PC-3 (cell line): ENCODE data around the gene CSF2. TPM values are rescaled to one million over a fixed set of nuclear protein-coding genes. Genes with fewer than 3 reads are reported as not detected.

Source experiments
- ATAC-seq: fragments of 200-7000 bp; cut with Tn5 transposase; 2 replicates; pipeline ENCODE4 v1.9.1; 2020; ENCODE audit warnings: mild to moderate bottlenecking, moderate library complexity
- BruUV-seq: library from RNA; stranded (reverse); fragments of 400-500 nt; replicated peaks from 2 replicates; lab custom pipeline; 2021; lab: Mats Ljungman, UMichigan
- CTCF ChIA-PET: fragments of 300-600 bp; sonication (Branson Sonifier 250); formaldehyde crosslinking; loops from one replicate; lab custom pipeline; 2022; ENCODE audit warnings: antibody characterized with exemption; lab: Charles Lee
- POLR2A ChIA-PET: fragments of 300-600 bp; sonication (Branson Sonifier 250); formaldehyde crosslinking; loops from one replicate; lab custom pipeline; 2022; ENCODE audit warnings: antibody characterized with exemption; ENCODE audit not compliant: unreplicated experiment; lab: Charles Lee
- DNase-seq: peaks from one replicate; pipeline ENCODE4 v3.0.0-alpha.2; 2015
- H2AFZ ChIP-seq: fragments of 300-600 bp; sonication (generic); 2 replicates; pipeline ENCODE4 v1.6.0; 2016; ENCODE audit warnings: antibody characterized with exemption, low read length
- H3F3A ChIP-seq: fragments of 300-600 bp; sonication (generic); one replicate; pipeline ENCODE4 v1.6.0; 2017; ENCODE audit warnings: antibody characterized with exemption, low read length, control low read depth, mild to moderate bottlenecking; ENCODE audit not compliant: unreplicated experiment
- H3K27ac ChIP-seq: fragments of 300-600 bp; sonication (generic); 2 replicates; pipeline ENCODE4 v1.5.1; 2016; ENCODE audit warnings: mild to moderate bottlenecking, low read length
- H3K27me3 ChIP-seq: fragments of 300-600 bp; sonication (generic); 2 replicates; pipeline ENCODE4 v1.6.1; 2016; ENCODE audit warnings: low read length, mixed read lengths
- H3K36me3 ChIP-seq: fragments of 300-600 bp; sonication (generic); 2 replicates; pipeline ENCODE4 v1.6.1; 2016; ENCODE audit warnings: low read depth, mixed run types, low read length, mixed read lengths
- H3K4me1 ChIP-seq: fragments of 300-600 bp; sonication (generic); 2 replicates; pipeline ENCODE4 v1.5.1; 2016; ENCODE audit warnings: low read length; ENCODE audit not compliant: insufficient read depth
- H3K4me2 ChIP-seq: fragments of 300-600 bp; sonication (generic); 2 replicates; pipeline ENCODE4 v1.6.0; 2016; ENCODE audit warnings: low read length
- H3K4me3 ChIP-seq: fragments of 300-600 bp; sonication (generic); 2 replicates; pipeline ENCODE4 v1.5.1; 2016; ENCODE audit warnings: mild to moderate bottlenecking, low read length, mixed read lengths
- H3K79me2 ChIP-seq: fragments of 300-600 bp; sonication (generic); 2 replicates; pipeline ENCODE4 v1.6.1; 2017; ENCODE audit warnings: low read length, mixed read lengths
- H3K9ac ChIP-seq: fragments of 300-600 bp; sonication (generic); 2 replicates; pipeline ENCODE4 v1.6.0; 2016; ENCODE audit warnings: mild to moderate bottlenecking, low read length
- H3K9me2 ChIP-seq: fragments of 300-600 bp; sonication (generic); replicated peaks from 2 replicates; pipeline ENCODE4 v1.6.1; 2016; ENCODE audit warnings: mixed run types, low read length, mixed read lengths
- H3K9me3 ChIP-seq: fragments of 300-600 bp; sonication (generic); 2 replicates; pipeline ENCODE4 v1.6.1; 2016; ENCODE audit warnings: low read length, mixed read lengths
- H4K20me1 ChIP-seq: fragments of 300-600 bp; sonication (generic); 2 replicates; pipeline ENCODE4 v1.6.1; 2016; ENCODE audit warnings: low read length, mixed read lengths
- EZH2 ChIP-seq: fragments of 300-600 bp; sonication (generic); IDR thresholded peaks from one replicate; pipeline ENCODE4 v1.6.1; 2017; ENCODE audit warnings: antibody characterized with exemption, mild to moderate bottlenecking, low read length; ENCODE audit not compliant: unreplicated experiment
- EZH2phosphoT487 ChIP-seq: fragments of 300-600 bp; sonication (generic); IDR thresholded peaks from 2 replicates; pipeline ENCODE4 v1.6.1; 2018; ENCODE audit warnings: mild to moderate bottlenecking, antibody characterized with exemption, low read length, borderline replicate concordance
- intact Hi-C: fragments of 100-400 bp; cut with micrococcal nuclease; formaldehyde crosslinking; loops from 2 replicates; pipeline ENCODE4 v1.9.0; 2023
- total RNA-seq: library from RNA; depleted of rRNA; stranded (reverse); fragments of >200 nt; gene quantifications from 2 replicates; pipeline ENCODE4 v1.2.3, GENCODE V29; 2014
- TF ChIP-seq, protein P1 (sequence below): fragments of 300-600 bp; sonication (generic); conservative IDR thresholded peaks from 2 replicates; pipeline ENCODE4 v1.5.1; 2017; ENCODE audit warnings: antibody characterized with exemption, low read depth, mild to moderate bottlenecking, low read length

CSF2 gene
- total RNA-seq, 1 experiment from 2014 or later = 93.6 TPM

DNA sequence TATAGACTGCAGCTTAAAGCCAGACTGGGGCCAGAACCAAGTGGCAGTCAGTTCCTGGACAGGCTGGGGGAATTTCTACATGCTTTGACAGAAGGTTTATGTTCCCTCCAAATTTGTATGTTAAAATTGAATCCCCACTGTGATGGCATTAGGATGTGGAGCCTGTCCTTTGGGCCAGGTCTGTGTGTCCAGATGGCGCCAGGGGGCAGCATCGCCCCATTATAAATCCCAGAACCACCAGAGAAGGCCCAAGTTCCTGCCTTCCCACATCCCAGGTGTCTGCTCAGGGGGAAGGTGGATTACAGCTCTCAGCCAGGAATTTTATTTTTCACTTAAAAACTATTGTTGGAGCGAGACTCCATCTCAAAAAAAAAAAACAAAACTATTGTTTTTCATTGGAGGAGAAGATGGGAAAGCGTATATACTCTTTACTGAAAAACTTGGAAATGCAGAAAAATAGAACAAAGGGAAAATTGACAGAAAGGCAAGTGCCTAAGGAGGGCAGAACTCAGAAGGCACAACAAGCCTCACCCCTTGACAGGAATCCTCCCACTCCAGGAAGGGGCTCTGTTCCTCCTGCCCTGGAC is 8.1 kb upstream of the CSF2 start:
- Histone ChIP-seq H3K9me2 (no peaks in the 10 kb centered on the region), H3K4me3 (no peak overlapping the region), H3K27ac (peak overlapping the region; percentile 31; the same call in 1 of the 2 replicates), H3K9me3 (no peaks in the 10 kb centered on the region), H3K4me2 (no peak overlapping the region), H2AFZ (no peak overlapping the region), H3F3A (no peaks in the 10 kb centered on the region), H4K20me1 (no peaks in the 10 kb centered on the region), H3K27me3 (no peaks in the 10 kb centered on the region), H3K36me3 (no peaks in the 10 kb centered on the region), H3K79me2 (no peaks in the 10 kb centered on the region), H3K9ac (peak overlapping the region; percentile 37; the same call in 1 of the 2 replicates), H3K4me1 (peaks cover 9% of the 10 kb centered on the region)
- ChIA-PET POLR2A (no interaction called here), CTCF (no interaction called here)
- BruUV-seq = no TSS peak
- no peak for TF ChIP-seq EZH2phosphoT487
- TF ChIP-seq EZH2 = no peak
- TF ChIP-seq, protein P1, sequence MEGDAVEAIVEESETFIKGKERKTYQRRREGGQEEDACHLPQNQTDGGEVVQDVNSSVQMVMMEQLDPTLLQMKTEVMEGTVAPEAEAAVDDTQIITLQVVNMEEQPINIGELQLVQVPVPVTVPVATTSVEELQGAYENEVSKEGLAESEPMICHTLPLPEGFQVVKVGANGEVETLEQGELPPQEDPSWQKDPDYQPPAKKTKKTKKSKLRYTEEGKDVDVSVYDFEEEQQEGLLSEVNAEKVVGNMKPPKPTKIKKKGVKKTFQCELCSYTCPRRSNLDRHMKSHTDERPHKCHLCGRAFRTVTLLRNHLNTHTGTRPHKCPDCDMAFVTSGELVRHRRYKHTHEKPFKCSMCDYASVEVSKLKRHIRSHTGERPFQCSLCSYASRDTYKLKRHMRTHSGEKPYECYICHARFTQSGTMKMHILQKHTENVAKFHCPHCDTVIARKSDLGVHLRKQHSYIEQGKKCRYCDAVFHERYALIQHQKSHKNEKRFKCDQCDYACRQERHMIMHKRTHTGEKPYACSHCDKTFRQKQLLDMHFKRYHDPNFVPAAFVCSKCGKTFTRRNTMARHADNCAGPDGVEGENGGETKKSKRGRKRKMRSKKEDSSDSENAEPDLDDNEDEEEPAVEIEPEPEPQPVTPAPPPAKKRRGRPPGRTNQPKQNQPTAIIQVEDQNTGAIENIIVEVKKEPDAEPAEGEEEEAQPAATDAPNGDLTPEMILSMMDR = peak; percentile 76
- DNase-seq (peak; percentile 81), ATAC-seq (peak; percentile 90)
- intact Hi-C loops = loop anchor here (1.0 kb wide), 2 partner anchors 69 to 112 kb away; no protein-coding TSS in a partner anchor

DNA sequence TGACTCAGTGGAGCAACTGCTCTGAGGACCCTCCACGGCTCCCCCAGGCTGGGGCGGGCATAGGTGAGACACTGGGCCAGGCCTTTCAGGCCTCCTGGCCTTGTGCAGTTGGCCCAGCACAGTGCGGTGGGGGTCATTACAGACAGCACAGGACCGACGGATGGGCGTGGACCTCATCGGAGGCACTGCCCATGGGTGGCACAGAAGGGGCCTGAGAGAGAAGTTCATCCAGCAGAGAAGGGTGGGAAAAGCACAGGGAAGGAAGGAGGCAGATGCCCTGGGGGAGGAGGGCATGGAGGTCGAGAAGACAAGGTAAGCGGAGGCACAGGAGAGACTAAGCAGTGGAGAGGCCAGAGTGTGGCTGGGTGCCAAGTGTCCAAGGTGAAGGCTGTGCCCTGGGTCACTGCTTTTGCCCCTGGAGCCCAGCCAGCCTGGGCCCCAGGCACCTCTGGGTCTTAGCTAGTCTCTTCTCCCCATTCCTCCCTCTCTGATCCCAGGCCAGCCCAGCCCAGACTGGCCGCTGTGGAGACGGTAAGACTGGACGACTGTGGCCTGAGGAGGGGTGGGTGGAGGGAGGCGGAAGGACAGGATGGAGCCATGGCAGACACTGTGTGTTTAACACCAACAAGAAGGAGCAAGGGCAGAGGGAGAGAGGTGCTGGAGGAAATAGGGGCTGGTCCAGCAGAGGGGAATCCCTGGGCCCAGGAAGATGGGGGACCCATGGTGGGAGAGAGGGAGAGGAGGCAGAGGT is 7.5 kb upstream of the CSF2 start:
- CTCF ChIA-PET = no interaction called here
- peak overlapping the region; percentile 37; the same call in 1 of the 2 replicates for H3K9ac ChIP-seq
- DNase-seq (no peak), ATAC-seq (no peak)
- H4K20me1 ChIP-seq = no peaks in the 10 kb centered on the region
- H3K9me3 ChIP-seq = no peaks in the 10 kb centered on the region
- no peaks in the 10 kb centered on the region for H3K79me2 ChIP-seq
- BruUV-seq = no TSS peak
- POLR2A ChIA-PET = no interaction called here
- TF ChIP-seq EZH2phosphoT487 (no peak), EZH2 (no peak)
- TF ChIP-seq, protein P1 = no peak
- H3K4me3 ChIP-seq = no peak overlapping the region
- H3K27ac ChIP-seq = peak overlapping the region; percentile 31; the same call in 1 of the 2 replicates
- H3K4me1 ChIP-seq = peaks cover 9% of the 10 kb centered on the region
- H3K27me3 ChIP-seq = no peaks in the 10 kb centered on the region
- H3K9me2 ChIP-seq = no peaks in the 10 kb centered on the region
- no peak overlapping the region for H2AFZ ChIP-seq
- intact Hi-C loops = loop anchor here (1.0 kb wide), 2 partner anchors 68 to 111 kb away; no protein-coding TSS in a partner anchor
- H3K36me3 ChIP-seq = no peaks in the 10 kb centered on the region
- H3F3A ChIP-seq = no peaks in the 10 kb centered on the region
- H3K4me2 ChIP-seq = no peak overlapping the region
